COLO668 (cell line): ENCODE results near the gene KLF16.
A peak's percentile ranks its signal among the peaks of the same experiment; 100 is the strongest.

ENCODE experiments used
- DNase-seq: peaks from one replicate; lab custom pipeline; 2025; ENCODE audit not compliant: unreplicated experiment; lab: John Stamatoyannopoulos, UW

Gene KLF16

DNA sequence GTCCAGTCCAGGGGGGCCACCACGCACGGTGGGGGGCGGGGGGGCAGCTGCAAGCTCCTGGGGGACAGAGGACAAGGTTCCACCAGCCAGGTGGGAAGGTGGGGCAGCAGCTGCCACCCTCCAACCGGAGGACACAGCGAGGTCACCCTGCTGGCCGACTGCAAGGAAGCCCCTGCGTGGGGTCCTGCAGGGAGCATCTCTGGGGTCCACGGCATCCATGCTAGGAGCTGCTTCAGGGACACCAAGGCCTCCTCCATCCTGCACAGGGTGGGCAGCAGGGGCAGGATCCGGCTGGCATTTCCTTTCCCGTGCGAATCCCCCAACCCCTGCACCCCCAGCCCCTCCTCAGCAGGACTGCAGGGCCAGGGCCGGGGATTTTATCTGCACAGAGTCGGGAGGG is 8.3 kb upstream of the KLF16 start:
- DNase-seq = no peak

DNA sequence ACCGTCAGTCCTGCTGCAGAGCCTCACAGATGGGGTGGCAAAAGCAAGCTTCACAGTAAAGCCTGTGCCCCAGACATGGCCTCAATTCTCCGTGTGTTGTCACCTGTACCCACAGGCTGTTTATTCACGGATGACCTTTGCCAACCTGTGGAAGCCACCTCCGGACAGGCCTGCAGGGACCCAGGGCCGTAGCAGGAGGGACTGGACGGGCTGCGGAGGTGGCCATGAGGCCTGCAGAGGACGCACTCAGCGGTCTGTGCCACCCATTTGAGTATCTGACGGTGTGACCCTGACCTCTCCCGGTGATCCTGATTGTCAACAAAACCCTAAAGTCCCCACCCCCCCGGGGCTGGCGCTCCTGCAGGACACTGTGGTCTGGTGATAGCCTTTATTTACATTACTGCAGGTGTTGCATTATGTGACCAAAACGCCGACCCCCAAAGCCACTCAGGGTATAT is 7.8 kb upstream of the KLF16 start:
- peak; percentile 72 for DNase-seq

- DNase-seq = no peak
Measured at GRCh38 chr19:1868971-1869370, 5.6 kb upstream of the KLF16 start.

DNA sequence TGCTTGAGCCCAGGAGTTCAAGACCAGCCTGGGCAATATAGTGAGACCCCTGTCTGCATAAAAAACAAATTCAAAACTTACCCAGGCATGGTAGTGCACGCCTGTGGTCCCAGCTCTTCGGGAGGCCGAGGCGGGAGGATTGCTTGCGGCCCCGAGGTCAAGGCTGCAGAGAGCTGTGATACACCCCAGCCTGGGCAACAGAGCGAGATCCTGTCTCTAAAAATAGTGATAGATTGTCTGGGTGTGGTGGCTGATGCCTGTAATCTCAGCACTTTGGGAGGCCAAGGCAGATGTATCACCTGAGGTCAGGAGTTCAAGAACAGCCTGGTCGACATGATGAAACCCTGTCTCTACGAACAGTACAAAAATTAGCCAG is 4.0 kb upstream of the KLF16 start:
- DNase-seq = no peak

GRCh38 chr19:1866693-1867348 is 3.4 kb upstream of the KLF16 start:
- no peak for DNase-seq

DNA sequence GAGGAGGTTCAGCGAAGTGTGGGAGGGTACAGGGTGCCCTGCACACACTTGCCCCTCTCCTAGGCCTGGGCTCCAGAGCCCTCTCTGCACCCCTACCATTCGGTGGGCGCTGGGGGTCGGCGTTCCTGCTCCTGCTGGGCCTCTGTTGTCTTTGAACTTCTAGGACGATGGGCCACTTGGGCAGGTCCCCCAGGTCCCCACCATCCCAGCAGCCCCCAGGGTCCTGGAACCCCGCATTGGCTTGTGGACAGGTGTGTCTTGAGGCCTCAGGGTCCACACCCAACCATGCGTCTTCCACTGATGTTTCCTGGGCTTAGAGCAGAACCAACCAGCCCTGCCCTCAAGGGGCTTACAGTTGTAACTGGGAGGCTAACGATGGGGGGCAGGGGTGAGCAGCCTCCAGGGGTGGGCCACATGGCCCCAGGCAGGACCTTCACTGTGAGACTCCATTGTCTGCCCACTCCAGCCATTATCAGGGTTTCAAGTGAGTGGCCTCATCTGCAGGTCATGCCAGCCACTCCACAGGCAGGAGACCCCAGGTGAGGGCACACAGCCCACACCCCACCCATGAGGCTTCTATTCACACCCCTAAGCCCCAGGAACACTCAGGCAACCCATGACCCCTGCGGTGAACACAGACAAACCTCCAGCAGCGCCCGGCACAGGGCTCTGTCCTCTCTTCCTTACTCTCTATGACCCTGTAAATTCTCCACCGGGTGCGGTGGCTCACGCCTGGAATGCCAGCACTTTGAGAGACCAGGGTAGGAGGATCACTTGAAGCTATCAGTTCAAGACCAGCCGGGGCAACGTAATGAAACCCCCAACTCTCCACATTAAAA is 2.0 kb upstream of the KLF16 start:
- no peak for DNase-seq

GRCh38 chr19:1864480-1865171 is 1.2 kb upstream of the KLF16 start:
- DNase-seq = peak; percentile 82

GRCh38 chr19:1863638-1864479 is 480 bp upstream of the KLF16 start:
- peak; percentile 99 for DNase-seq

GRCh38 chr19:1862424-1863327 is 703 bp downstream of the KLF16 start:
- peak; percentile 62 for DNase-seq

DNA sequence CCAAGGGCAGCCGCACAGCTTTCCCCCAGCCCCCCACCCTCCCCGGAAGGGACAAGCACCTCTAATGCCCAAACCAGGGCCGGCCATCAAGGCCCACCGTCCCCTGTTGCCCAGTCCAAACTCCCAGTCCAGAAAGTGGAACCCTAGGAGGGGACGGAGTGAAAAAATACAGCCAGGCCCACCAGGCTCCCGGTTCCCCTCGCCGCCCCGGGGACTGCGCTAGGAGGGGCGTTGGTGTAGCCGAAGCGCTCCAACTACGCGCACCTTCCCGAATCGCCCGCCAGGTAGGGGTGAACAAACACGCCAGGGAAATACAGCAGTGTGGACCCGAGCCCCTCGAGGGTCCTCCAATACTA is 1.3 kb downstream of the KLF16 start:
- DNase-seq = peak; percentile 56

GRCh38 chr19:1861599-1862031 is 1.8 kb downstream of the KLF16 start:
- peak; percentile 16 for DNase-seq

GRCh38 chr19:1860821-1861598 is 2.4 kb downstream of the KLF16 start:
- peak; percentile 27 for DNase-seq

- peak; percentile 74 for DNase-seq
Measured at GRCh38 chr19:1860042-1860775, 3.2 kb downstream of the KLF16 start.

DNA sequence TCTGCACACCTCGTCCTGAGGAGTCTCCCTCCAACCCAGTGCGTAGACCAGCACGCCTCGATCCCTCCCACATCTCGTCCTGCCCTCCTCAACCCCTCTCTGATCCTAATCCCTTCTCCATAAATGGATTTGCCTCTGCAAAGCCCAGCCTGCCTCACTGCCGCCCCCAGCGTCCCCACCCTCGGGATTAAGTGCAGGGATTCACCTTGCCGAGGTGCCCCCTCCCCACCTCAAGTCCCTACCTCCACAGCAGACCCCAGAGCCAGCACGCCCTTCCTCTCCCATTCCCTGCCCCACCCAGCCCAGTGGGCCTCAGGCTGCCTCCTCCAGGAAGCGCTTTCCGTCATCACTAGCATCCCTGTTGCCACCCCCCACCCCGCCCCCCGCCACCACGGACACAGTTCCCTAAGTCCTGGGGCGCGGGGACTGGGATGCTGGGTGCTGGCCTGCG is 4.0 kb downstream of the KLF16 start:
- DNase-seq = no peak

- no peak for DNase-seq
Measured at GRCh38 chr19:1858412-1859081, 4.8 kb downstream of the KLF16 start.

GRCh38 chr19:1857648-1858326 is 5.6 kb downstream of the KLF16 start:
- DNase-seq = peak; percentile 67
